Upper lobe of left lung (tissue), 6 donors: Measurements from ENCODE around the gene ARHGAP10. TPM values are rescaled to one million over a fixed set of nuclear protein-coding genes. Genes with fewer than 3 reads are reported as not detected.

ENCODE experiments used
- ATAC-seq, 2 donors: fragments of 200-7000 bp; cut with Tn5 transposase; one replicate each; pipeline ENCODE4 v1.9.1; 2022; ENCODE audit warnings: mild to moderate bottlenecking in 2 of 2, moderate library complexity in 2 of 2; ENCODE audit not compliant: low FRiP score in 2 of 2
- DNase-seq, 2 donors: peaks; one replicate each; pipeline ENCODE4 v3.0.0-alpha.2; 2019 to 2020
- H3K27ac ChIP-seq, 4 donors: fragments of 200-600 bp; sonication (generic); one replicate each; pipeline ENCODE4 v1.5.1; 2016 to 2019
- H3K27me3 ChIP-seq, 4 donors: fragments of 200-600 bp; sonication (generic); one replicate each; pipeline ENCODE4 v1.5.1; 2017 to 2019
- H3K36me3 ChIP-seq, 4 donors: fragments of 200-600 bp; sonication (generic); one replicate each; pipeline ENCODE4 v1.5.1; 2016 to 2019
- H3K4me1 ChIP-seq, 4 donors: fragments of 200-600 bp; sonication (generic); one replicate each; pipeline ENCODE4 v1.5.1; 2018 to 2019
- H3K4me3 ChIP-seq, 4 donors: fragments of 200-600 bp; sonication (generic); one replicate each; pipeline ENCODE4 v1.5.1; 2017 to 2019; ENCODE audit warnings: mild to moderate bottlenecking in 2 of 4, moderate library complexity in 1 of 4
- H3K9me3 ChIP-seq, 4 donors: fragments of 200-600 bp; sonication (generic); one replicate each; pipeline ENCODE4 v1.5.1; 2018 to 2019
- CTCF ChIP-seq, 6 experiments: fragments of 450-650 bp in 4 of 6; fragments of 200-600 bp in 2 of 6; sonication (generic) in 2 of 6; IDR thresholded peaks; one replicate each; pipeline ENCODE4 v1.5.1; 2016 to 2019; ENCODE audit warnings: antibody characterized with exemption in 6 of 6
- EP300 ChIP-seq, 4 donors: sonication (generic); formaldehyde crosslinking; IDR thresholded peaks; one replicate each; pipeline ENCODE4 v1.5.1; 2017; ENCODE audit warnings: antibody characterized with exemption in 4 of 4, control low read depth in 2 of 4
- POLR2A ChIP-seq, 4 donors: fragments of 450-650 bp; IDR thresholded peaks; one replicate each; pipeline ENCODE4 v1.5.1; 2016 to 2017; ENCODE audit warnings: antibody characterized with exemption in 4 of 4, mild to moderate bottlenecking in 2 of 4
- POLR2AphosphoS5 ChIP-seq, 2 donors: sonication (generic); formaldehyde crosslinking; IDR thresholded peaks; one replicate each; pipeline ENCODE4 v1.5.1; 2017; ENCODE audit warnings: antibody characterized with exemption in 2 of 2
- WGBS, 2 donors: methylation state at CpG; one replicate each; pipeline ENCODE4 v1.1.5; 2017 to 2018; 5-methylcytosine and 5-hydroxymethylcytosine counted together
- total RNA-seq, 6 donors: library from RNA; depleted of rRNA in 4 of 6; stranded (reverse); fragments of >200 nt in 4 of 6; gene quantifications; one replicate each; pipeline versions ENCODE4 v1.1.0 to v1.2.1, GENCODE V29; 2016 to 2021
- donor health status: DM: no; HTN: no; CAD: no; lungs with moderate emphysema.
- donor health status: DM: no; HTN: yes; CAD: no; lungs with severe emphysema.

Gene ARHGAP10
- total RNA-seq, 6 donors from 2014 or later = 25.9 to 47.1 (median 29.5) TPM

GRCh38 chr4:148044912-148045352 is 313.0 kb downstream of the ARHGAP10 start:
- H3K4me1 ChIP-seq = peaks cover 0 to 6% (median 0%) of the 10 kb centered on the region in 4 donors
- DNase-seq (no peak), ATAC-seq (no peak)
- 79 to 81% methylated on average over 4 of the region's 4 CpGs for WGBS, 2 donors
- no peak overlapping the region for H3K27ac ChIP-seq
- no peak overlapping the region for H3K4me3 ChIP-seq
- TF ChIP-seq EP300 (IDR thresholded peaks at IDR 0.05) (no peak), CTCF (IDR thresholded peaks at IDR 0.05) (no peak), POLR2AphosphoS5 (IDR thresholded peaks at IDR 0.05) (no peak), POLR2A (IDR thresholded peaks at IDR 0.05) (no peak)
- H3K36me3 ChIP-seq = no peaks in the 10 kb centered on the region
- no peaks in the 10 kb centered on the region for H3K27me3 ChIP-seq
- no peaks in the 10 kb centered on the region for H3K9me3 ChIP-seq

- Histone ChIP-seq H3K27me3 (no peaks in the 10 kb centered on the region), H3K4me1 (peaks cover 0 to 6% (median 0%) of the 10 kb centered on the region in 4 donors), H3K27ac (no peak overlapping the region), H3K9me3 (no peaks in the 10 kb centered on the region), H3K36me3 (no peaks in the 10 kb centered on the region), H3K4me3 (no peak overlapping the region)
- DNase-seq = no peak
- WGBS, 2 donors = 67 to 76% methylated on average over 4 of the region's 4 CpGs
- TF ChIP-seq POLR2AphosphoS5 (IDR thresholded peaks at IDR 0.05) = no peak
- no peak for TF ChIP-seq EP300 (IDR thresholded peaks at IDR 0.05)
- no peak for TF ChIP-seq CTCF (IDR thresholded peaks at IDR 0.05)
- no peak for TF ChIP-seq POLR2A (IDR thresholded peaks at IDR 0.05)
- no peak for ATAC-seq
Observed at GRCh38 chr4:148048598-148048997, 316.7 kb downstream of the ARHGAP10 start.

DNA sequence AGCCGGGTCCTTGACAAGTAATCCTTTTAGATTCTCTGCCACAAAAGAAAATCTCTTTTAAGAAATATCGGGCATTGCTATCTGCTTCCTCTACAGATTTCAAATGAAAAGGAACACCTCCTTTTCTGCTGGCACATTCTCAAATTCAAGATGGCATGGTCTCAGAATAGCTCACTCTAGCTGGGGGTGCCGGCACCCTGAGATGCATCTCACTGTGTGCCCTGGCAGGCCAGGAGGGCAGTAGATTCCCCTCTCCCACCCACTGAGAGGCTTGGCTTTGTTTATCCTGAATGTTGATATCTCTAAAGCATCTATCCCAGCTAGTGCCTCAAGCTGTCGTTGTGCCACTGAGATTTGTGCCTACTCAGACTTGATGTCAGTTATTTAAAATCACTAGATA is 319.5 kb downstream of the ARHGAP10 start:
- no peak for TF ChIP-seq POLR2AphosphoS5 (IDR thresholded peaks at IDR 0.05)
- no peak for TF ChIP-seq CTCF (IDR thresholded peaks at IDR 0.05)
- no peak for TF ChIP-seq EP300 (IDR thresholded peaks at IDR 0.05)
- TF ChIP-seq POLR2A (IDR thresholded peaks at IDR 0.05) = no peak
- WGBS, 2 donors = 83% methylated on average over 4 of the region's 4 CpGs

DNA sequence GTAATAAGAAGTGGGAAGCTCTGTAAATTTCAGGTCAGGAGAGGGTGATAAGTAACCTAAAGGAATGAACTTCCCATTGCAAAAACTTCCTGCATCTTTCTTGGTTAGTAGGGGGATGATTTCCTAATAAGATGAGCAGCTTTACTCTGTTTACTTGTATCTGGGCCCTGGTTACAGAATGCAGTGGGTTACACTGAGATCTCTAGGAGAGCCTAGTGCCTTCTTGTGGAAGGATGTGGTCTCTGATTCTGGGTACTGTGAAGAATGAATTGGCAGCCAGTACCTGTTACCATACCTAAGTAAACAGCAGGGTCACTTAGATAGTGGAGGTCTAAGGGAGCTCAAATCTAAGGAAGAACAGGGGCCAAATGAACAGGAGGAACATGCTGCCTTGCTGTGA is 320.6 kb downstream of the ARHGAP10 start:
- TF ChIP-seq EP300 (IDR thresholded peaks at IDR 0.05) (no peak), CTCF (IDR thresholded peaks at IDR 0.05) (no peak), POLR2AphosphoS5 (IDR thresholded peaks at IDR 0.05) (no peak), POLR2A (IDR thresholded peaks at IDR 0.05) (no peak)
- H3K27me3 ChIP-seq = no peaks in the 10 kb centered on the region
- no peak overlapping the region for H3K4me3 ChIP-seq
- DNase-seq (no peak), ATAC-seq (no peak)
- H3K4me1 ChIP-seq = peaks cover 0 to 7% (median 5%) of the 10 kb centered on the region in 4 donors
- no peaks in the 10 kb centered on the region for H3K36me3 ChIP-seq
- H3K9me3 ChIP-seq = no peaks in the 10 kb centered on the region
- no peak overlapping the region for H3K27ac ChIP-seq

More for the DNA sequence above, 319.5 kb downstream of the ARHGAP10 start:
- H3K4me3 ChIP-seq = no peak overlapping the region
- H3K27ac ChIP-seq = no peak overlapping the region
- ATAC-seq (no peak), DNase-seq (no peak)
- peaks cover 0 to 7% (median 5%) of the 10 kb centered on the region in 4 donors for H3K4me1 ChIP-seq
- no peaks in the 10 kb centered on the region for H3K36me3 ChIP-seq
- no peaks in the 10 kb centered on the region for H3K9me3 ChIP-seq
- no peaks in the 10 kb centered on the region for H3K27me3 ChIP-seq

GRCh38 chr4:148053298-148054003 is 321.6 kb downstream of the ARHGAP10 start:
- DNase-seq (no peak), ATAC-seq (no peak)
- Histone ChIP-seq H3K4me3 (no peak overlapping the region), H3K9me3 (no peaks in the 10 kb centered on the region), H3K4me1 (peaks cover 0 to 7% (median 5%) of the 10 kb centered on the region in 4 donors), H3K27me3 (no peaks in the 10 kb centered on the region), H3K36me3 (no peaks in the 10 kb centered on the region), H3K27ac (no peak overlapping the region)
- 88 to 92% methylated on average over 11 of the region's 11 CpGs for whole genome bisulfite sequencing, 2 donors
- no peak for TF ChIP-seq POLR2AphosphoS5 (IDR thresholded peaks at IDR 0.05)
- no peak for TF ChIP-seq EP300 (IDR thresholded peaks at IDR 0.05)
- no peak for TF ChIP-seq CTCF (IDR thresholded peaks at IDR 0.05)
- TF ChIP-seq POLR2A (IDR thresholded peaks at IDR 0.05) = no peak
